ENCODE results near the gene ZNF136. TPM values are rescaled to one million over a fixed set of nuclear protein-coding genes. Genes with fewer than 3 reads are reported as not detected.

Gene ZNF136
- total and polyA plus RNA-seq, 2 of the 13 experiments (the other 11 are each of a cell fraction or from before 2014, with no cell fraction given), result 2.5 to 10.2 TPM

DNA sequence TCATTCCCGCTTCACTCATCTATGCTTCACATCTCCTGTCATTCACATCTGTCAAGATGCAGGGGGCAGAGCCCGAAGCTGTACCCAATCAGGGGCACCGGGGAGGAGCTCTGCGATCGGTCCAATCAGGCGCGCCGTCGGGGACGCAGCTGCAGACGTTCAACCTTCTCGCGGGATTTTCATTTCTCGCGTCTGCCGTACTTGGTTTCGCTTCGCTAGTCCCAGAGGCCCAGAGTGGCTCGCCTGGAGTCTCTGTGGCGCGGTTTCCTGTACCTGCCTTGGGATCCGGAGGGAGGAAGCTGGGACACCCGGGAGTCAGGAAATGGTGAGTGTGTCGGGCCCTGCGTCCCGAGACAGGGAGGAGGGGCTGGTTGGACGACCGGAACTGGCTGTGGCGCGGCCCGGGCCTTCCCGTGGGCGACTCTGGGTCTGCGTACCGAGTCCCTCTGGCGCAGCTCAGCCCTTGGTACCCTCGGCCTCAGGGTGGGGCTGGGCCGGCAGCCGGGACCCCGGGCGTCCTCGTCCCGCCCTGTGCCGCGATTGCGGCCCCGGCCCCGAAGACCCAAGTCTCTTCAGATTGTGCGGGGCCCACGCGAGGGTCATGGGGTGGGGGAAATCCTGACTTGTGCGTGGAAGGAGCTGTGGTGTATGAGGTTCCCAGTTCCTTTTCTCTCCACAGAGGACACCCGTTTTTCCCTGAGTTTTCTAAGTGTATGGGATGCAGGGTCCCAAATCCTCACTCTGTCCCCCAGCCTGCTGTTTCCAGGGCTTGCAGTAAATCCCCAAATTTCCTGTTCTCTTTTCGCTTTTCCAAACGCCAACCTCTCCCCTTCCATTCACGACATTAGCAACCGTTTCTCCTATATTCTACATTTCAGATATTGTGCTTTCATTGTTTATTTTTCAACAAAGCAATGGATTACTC is at the start of gene ZNF136 (continued):
- TF ChIP-seq ZNF589 (CRISPR knock-in tag; conservative IDR thresholded peaks at IDR 0.05), result no peak
- peak; percentile 96 for TF ChIP-seq CHD2 (IDR thresholded peaks at IDR 0.05; ENCODE audit: low read depth, low read length)
- TF ChIP-seq NFE2L1 (CRISPR knock-in tag; IDR thresholded peaks at IDR 0.05; ENCODE audit: borderline replicate concordance), result no peak
- TF ChIP-seq TCF12 (IDR thresholded peaks at IDR 0.05), result no peak
- no peak for TF ChIP-seq TCF12 (CRISPR knock-in tag; IDR thresholded peaks at IDR 0.05)
- no peak for TF ChIP-seq ZNF800 (CRISPR knock-in tag; IDR thresholded peaks at IDR 0.05)
- no peak for TF ChIP-seq ZNF367 (CRISPR knock-in tag; IDR thresholded peaks at IDR 0.05; ENCODE audit: borderline replicate concordance)
- TF ChIP-seq, protein P1, sequence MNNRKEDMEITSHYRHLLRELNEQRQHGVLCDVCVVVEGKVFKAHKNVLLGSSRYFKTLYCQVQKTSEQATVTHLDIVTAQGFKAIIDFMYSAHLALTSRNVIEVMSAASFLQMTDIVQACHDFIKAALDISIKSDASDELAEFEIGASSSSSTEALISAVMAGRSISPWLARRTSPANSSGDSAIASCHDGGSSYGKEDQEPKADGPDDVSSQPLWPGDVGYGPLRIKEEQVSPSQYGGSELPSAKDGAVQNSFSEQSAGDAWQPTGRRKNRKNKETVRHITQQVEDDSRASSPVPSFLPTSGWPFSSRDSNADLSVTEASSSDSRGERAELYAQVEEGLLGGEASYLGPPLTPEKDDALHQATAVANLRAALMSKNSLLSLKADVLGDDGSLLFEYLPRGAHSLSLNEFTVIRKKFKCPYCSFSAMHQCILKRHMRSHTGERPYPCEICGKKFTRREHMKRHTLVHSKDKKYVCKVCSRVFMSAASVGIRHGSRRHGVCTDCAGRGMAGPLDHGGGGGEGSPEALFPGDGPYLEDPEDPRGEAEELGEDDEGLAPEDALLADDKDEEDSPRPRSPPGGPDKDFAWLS (CRISPR knock-in tag; IDR thresholded peaks at IDR 0.05; ENCODE audit: borderline replicate concordance), result no peak
- TF ChIP-seq ZNF232 (CRISPR knock-in tag; IDR thresholded peaks at IDR 0.05; ENCODE audit: borderline replicate concordance), result 0 out of 2 replicates have a peak, but pooled peaks have one; percentile 18
- TF ChIP-seq RXRA (CRISPR knock-in tag; IDR thresholded peaks at IDR 0.05), result peak; percentile 32; the same call in 1 of the 2 replicates
- peak; percentile 56; the same call in 1 of the 2 replicates for TF ChIP-seq GLI4 (CRISPR knock-in tag; IDR thresholded peaks at IDR 0.05; ENCODE audit: borderline replicate concordance)
- TF ChIP-seq ZNF572 (CRISPR knock-in tag; IDR thresholded peaks at IDR 0.05), result 0 out of 2 replicates have a peak, but pooled peaks have one; percentile 53
- TF ChIP-seq U2AF2 (IDR thresholded peaks at IDR 0.05; ENCODE audit: low read depth, low read length), result no peak
- TF ChIP-seq NR0B2 (CRISPR knock-in tag; IDR thresholded peaks at IDR 0.05), result no peak
- no peak for TF ChIP-seq ZNF879 (CRISPR knock-in tag; IDR thresholded peaks at IDR 0.05)
- TF ChIP-seq TCF7 (IDR thresholded peaks at IDR 0.05; ENCODE audit: low read depth), result no peak
- TF ChIP-seq GPN1 (CRISPR knock-in tag; IDR thresholded peaks at IDR 0.05; ENCODE audit: borderline replicate concordance), result no peak; the same call in 1 of the 2 replicates
- TF ChIP-seq ZNF646 (CRISPR knock-in tag; IDR thresholded peaks at IDR 0.05), result no peak

Measured in HepG2 (cell line).